Mucosa of rectum (tissue), 2 donors: ENCODE results near the gene GLUD1.
"Not testable (repeated sequence)": the region's sequence is repeated elsewhere in the genome, so short reads cannot be mapped to it uniquely, and the experiment has no call there.

ENCODE experiments used
- H3K27ac ChIP-seq, 2 donors: one replicate each; pipeline ENCODE4 v1.7.0; 2013; ENCODE audit warnings: inconsistent platforms in 2 of 2, low read depth in 2 of 2, low read length in 2 of 2
- H3K27me3 ChIP-seq, 2 donors: one replicate each; pipeline ENCODE4 v1.7.0; 2013; ENCODE audit warnings: low read length in 2 of 2; ENCODE audit not compliant: control insufficient read depth in 2 of 2, insufficient read depth in 2 of 2
- H3K36me3 ChIP-seq, 2 donors: one replicate each; pipeline ENCODE4 v1.7.0; 2013; ENCODE audit warnings: low read length in 2 of 2; ENCODE audit not compliant: control insufficient read depth in 2 of 2, insufficient read depth in 2 of 2
- H3K4me1 ChIP-seq, 2 donors: one replicate each; pipeline ENCODE4 v1.7.0; 2013; ENCODE audit warnings: low read length in 2 of 2, mild to moderate bottlenecking in 1 of 2; ENCODE audit not compliant: control insufficient read depth in 2 of 2, insufficient read depth in 2 of 2
- H3K4me3 ChIP-seq, 2 donors: one replicate each; pipeline ENCODE4 v1.7.0; 2013; ENCODE audit warnings: low read length in 2 of 2
- H3K9ac ChIP-seq, 2 donors: one replicate each; pipeline ENCODE4 v1.7.0; 2013; ENCODE audit warnings: low read length in 2 of 2, low read depth in 1 of 2, mild to moderate bottlenecking in 1 of 2
- H3K9me3 ChIP-seq, 2 donors: one replicate each; pipeline ENCODE4 v1.7.0; 2013; ENCODE audit warnings: low read length in 2 of 2; ENCODE audit not compliant: control insufficient read depth in 2 of 2
- donor health status: healthy.
- donor health status: Normal muscosa, but diverticular disease.

Gene GLUD1

GRCh38 chr10:87090779-87091178 is 3.9 kb downstream of the GLUD1 start:
- Histone ChIP-seq H3K27ac (no peak overlapping the region), H3K27me3 (no peaks in the 10 kb centered on the region), H3K36me3 (peaks cover 5 to 7% of the 10 kb centered on the region in 2 donors), H3K4me1 (peaks cover 16 to 24% of the 10 kb centered on the region in 2 donors), H3K4me3 (no peak overlapping the region), H3K9me3 (no peaks in the 10 kb centered on the region), H3K9ac (no peak overlapping the region)

GRCh38 chr10:87089746-87090145 is 4.9 kb downstream of the GLUD1 start:
- peaks cover 14 to 22% of the 10 kb centered on the region in 2 donors for H3K4me1 ChIP-seq
- H3K36me3 ChIP-seq = peaks cover 5 to 7% of the 10 kb centered on the region in 2 donors
- H3K4me3 ChIP-seq = no peak overlapping the region
- H3K9ac ChIP-seq = no peak overlapping the region
- no peaks in the 10 kb centered on the region for H3K9me3 ChIP-seq
- no peaks in the 10 kb centered on the region for H3K27me3 ChIP-seq
- no peak overlapping the region for H3K27ac ChIP-seq

GRCh38 chr10:87085537-87085936 is 9.1 kb downstream of the GLUD1 start:
- Histone ChIP-seq H3K4me3 (no peak overlapping the region), H3K9me3 (no peaks in the 10 kb centered on the region), H3K27ac (no peak overlapping the region), H3K9ac (no peak overlapping the region), H3K4me1 (peaks cover 0 to 2% of the 10 kb centered on the region in 2 donors), H3K36me3 (peaks cover 5 to 7% of the 10 kb centered on the region in 2 donors), H3K27me3 (no peaks in the 10 kb centered on the region)

GRCh38 chr10:87084291-87084782 is 10.3 kb downstream of the GLUD1 start:
- not testable (repeated sequence) for H3K9ac ChIP-seq, H3K4me1 ChIP-seq, H3K4me3 ChIP-seq, H3K36me3 ChIP-seq, H3K27me3 ChIP-seq, H3K9me3 ChIP-seq
- H3K27ac ChIP-seq = peak overlapping the region; percentile 46 to 65

- not testable (repeated sequence) for H3K27me3 ChIP-seq, H3K9ac ChIP-seq, H3K4me1 ChIP-seq, H3K36me3 ChIP-seq, H3K4me3 ChIP-seq, H3K9me3 ChIP-seq
- peak overlapping the region; percentile 23 to 46 for H3K27ac ChIP-seq
Observed at GRCh38 chr10:87083576-87084290, 10.9 kb downstream of the GLUD1 start.

GRCh38 chr10:87082219-87082618 is 12.4 kb downstream of the GLUD1 start:
- not testable (repeated sequence) for H3K36me3 ChIP-seq, H3K9ac ChIP-seq, H3K4me1 ChIP-seq, H3K9me3 ChIP-seq, H3K4me3 ChIP-seq, H3K27me3 ChIP-seq
- H3K27ac ChIP-seq = peak overlapping the region in 1 of 2 donors; percentile 5

- H3K36me3 ChIP-seq, H3K27me3 ChIP-seq, H3K9ac ChIP-seq, H3K27ac ChIP-seq, H3K9me3 ChIP-seq, H3K4me1 ChIP-seq, H3K4me3 ChIP-seq: not testable (repeated sequence)
Observed at GRCh38 chr10:87081574-87081973, 13.1 kb downstream of the GLUD1 start.

GRCh38 chr10:87080621-87081020 is 14.0 kb downstream of the GLUD1 start:
- H3K4me1 ChIP-seq, H3K4me3 ChIP-seq, H3K36me3 ChIP-seq, H3K27ac ChIP-seq, H3K9ac ChIP-seq, H3K27me3 ChIP-seq, H3K9me3 ChIP-seq: not testable (repeated sequence)

- Histone ChIP-seq H3K4me3 (no peak overlapping the region), H3K9me3 (no peaks in the 10 kb centered on the region), H3K9ac (no peak overlapping the region), H3K36me3 (peaks cover 0 to 2% of the 10 kb centered on the region in 2 donors), H3K27ac (no peak overlapping the region), H3K27me3 (no peaks in the 10 kb centered on the region), H3K4me1 (no peaks in the 10 kb centered on the region)
Observed at GRCh38 chr10:87079106-87079836, 15.4 kb downstream of the GLUD1 start.

- not testable (repeated sequence) for H3K9ac ChIP-seq, H3K4me1 ChIP-seq, H3K27ac ChIP-seq, H3K27me3 ChIP-seq, H3K4me3 ChIP-seq, H3K9me3 ChIP-seq
- H3K36me3 ChIP-seq = peaks cover 4 to 13% of the 10 kb centered on the region in 2 donors
Observed at GRCh38 chr10:87076421-87076820, 18.2 kb downstream of the GLUD1 start.
